OCI-LY7 (cell line): Measurements from ENCODE around the gene ZPR1. TPM values are rescaled to one million over a fixed set of nuclear protein-coding genes. Genes with fewer than 3 reads are reported as not detected.

Source experiments
- BruUV-seq: library from RNA; stranded (reverse); fragments of 400-500 nt; replicated peaks from 2 replicates; lab custom pipeline; 2021; lab: Mats Ljungman, UMichigan
- CTCF ChIA-PET: fragments of 300-600 bp; sonication (Branson Sonifier 250); formaldehyde crosslinking; loops from one replicate; lab custom pipeline; 2022; ENCODE audit warnings: antibody characterized with exemption; ENCODE audit not compliant: unreplicated experiment; lab: Charles Lee
- POLR2A ChIA-PET: fragments of 300-600 bp; sonication (Branson Sonifier 250); formaldehyde crosslinking; loops from one replicate; lab custom pipeline; 2022; ENCODE audit warnings: antibody characterized with exemption; lab: Charles Lee
- DNase-seq: peaks from one replicate; pipeline ENCODE4 v3.0.0-alpha.2; 2015; ENCODE audit warnings: low spot score
- H2AFZ ChIP-seq: fragments of 200-600 bp; sonication (generic), shearing (Covaris generic); 2 replicates; pipeline ENCODE4 v1.6.1; 2014; ENCODE audit warnings: mild to moderate bottlenecking, antibody characterized with exemption, low read length, moderate library complexity
- H3K27ac ChIP-seq: fragments of 200-600 bp; sonication (generic); 2 replicates; pipeline ENCODE4 v1.5.1; 2014; ENCODE audit warnings: mixed run types, low read depth, mild to moderate bottlenecking, moderate library complexity, low read length, inconsistent platforms; ENCODE audit not compliant: poor library complexity, severe bottlenecking
- H3K36me3 ChIP-seq: fragments of 200-600 bp; sonication (generic); 2 replicates; pipeline ENCODE4 v1.6.1; 2014; ENCODE audit warnings: mild to moderate bottlenecking, antibody characterized with exemption, low read length, moderate library complexity, mixed read lengths; ENCODE audit not compliant: insufficient read depth
- H3K4me1 ChIP-seq: fragments of 200-600 bp; sonication (generic); 2 replicates; pipeline ENCODE4 v1.5.1; 2014; ENCODE audit warnings: mild to moderate bottlenecking, low read length; ENCODE audit not compliant: insufficient read depth, poor library complexity, severe bottlenecking
- H3K4me2 ChIP-seq: fragments of 200-600 bp; sonication (generic); 2 replicates; pipeline ENCODE4 v1.6.1; 2014; ENCODE audit warnings: mild to moderate bottlenecking, low read length
- H3K4me3 ChIP-seq: fragments of 200-600 bp; sonication (generic); 2 replicates; pipeline ENCODE4 v1.5.1; 2014; ENCODE audit warnings: mild to moderate bottlenecking, low read depth, low read length; ENCODE audit not compliant: poor library complexity, severe bottlenecking
- H3K79me2 ChIP-seq: fragments of 200-600 bp; sonication (generic); 2 replicates; pipeline ENCODE4 v1.6.1; 2016; ENCODE audit warnings: low read depth, mild to moderate bottlenecking, low read length, moderate library complexity, mixed read lengths; ENCODE audit not compliant: insufficient read depth
- H3K9me2 ChIP-seq: fragments of 200-600 bp; sonication (generic); 2 replicates; pipeline ENCODE4 v1.6.1; 2016; ENCODE audit warnings: mild to moderate bottlenecking, low read length, mixed read lengths; ENCODE audit not compliant: insufficient read depth
- H3K9me3 ChIP-seq: fragments of 200-600 bp; sonication (generic); 2 replicates; pipeline ENCODE4 v1.6.1; 2014; ENCODE audit warnings: mild to moderate bottlenecking, mixed run types, low read length, mixed read lengths
- H4K20me1 ChIP-seq: fragments of 200-600 bp; sonication (generic); 2 replicates; pipeline ENCODE4 v1.6.1; 2014; ENCODE audit warnings: mild to moderate bottlenecking, antibody characterized with exemption, low read length, moderate library complexity, mixed read lengths; ENCODE audit not compliant: insufficient read depth
- EZH2phosphoT487 ChIP-seq: fragments of 200-600 bp; sonication (generic); IDR thresholded peaks from 2 replicates; pipeline ENCODE4 v1.6.1; 2018; ENCODE audit warnings: low read depth, borderline replicate concordance, mild to moderate bottlenecking, mixed run types, antibody characterized with exemption, low read length, moderate library complexity, mixed read lengths
- intact Hi-C: fragments of 100-400 bp; cut with micrococcal nuclease; formaldehyde crosslinking; loops from one replicate; pipeline ENCODE4 v1.10.0; 2022; ENCODE audit not compliant: unreplicated experiment
- total RNA-seq, 2 experiments: library from RNA; depleted of rRNA in 1 of 2; stranded (reverse); fragments of >200 nt in 1 of 2; shearing (Covaris generic) in 1 of 2; gene quantifications; 2 replicates each; pipeline ENCODE4 v1.2.3, GENCODE V29; 2014 to 2022
- TF ChIP-seq, protein P1 (sequence below): fragments of 200-600 bp; sonication (generic); conservative IDR thresholded peaks from 2 replicates; pipeline ENCODE4 v1.5.1; 2014; ENCODE audit warnings: mild to moderate bottlenecking, antibody characterized with exemption, low read length, moderate library complexity, mixed read lengths

Gene ZPR1
- total RNA-seq, 2 experiments from 2014 or later, result 57.4 to 67.5 TPM

DNA sequence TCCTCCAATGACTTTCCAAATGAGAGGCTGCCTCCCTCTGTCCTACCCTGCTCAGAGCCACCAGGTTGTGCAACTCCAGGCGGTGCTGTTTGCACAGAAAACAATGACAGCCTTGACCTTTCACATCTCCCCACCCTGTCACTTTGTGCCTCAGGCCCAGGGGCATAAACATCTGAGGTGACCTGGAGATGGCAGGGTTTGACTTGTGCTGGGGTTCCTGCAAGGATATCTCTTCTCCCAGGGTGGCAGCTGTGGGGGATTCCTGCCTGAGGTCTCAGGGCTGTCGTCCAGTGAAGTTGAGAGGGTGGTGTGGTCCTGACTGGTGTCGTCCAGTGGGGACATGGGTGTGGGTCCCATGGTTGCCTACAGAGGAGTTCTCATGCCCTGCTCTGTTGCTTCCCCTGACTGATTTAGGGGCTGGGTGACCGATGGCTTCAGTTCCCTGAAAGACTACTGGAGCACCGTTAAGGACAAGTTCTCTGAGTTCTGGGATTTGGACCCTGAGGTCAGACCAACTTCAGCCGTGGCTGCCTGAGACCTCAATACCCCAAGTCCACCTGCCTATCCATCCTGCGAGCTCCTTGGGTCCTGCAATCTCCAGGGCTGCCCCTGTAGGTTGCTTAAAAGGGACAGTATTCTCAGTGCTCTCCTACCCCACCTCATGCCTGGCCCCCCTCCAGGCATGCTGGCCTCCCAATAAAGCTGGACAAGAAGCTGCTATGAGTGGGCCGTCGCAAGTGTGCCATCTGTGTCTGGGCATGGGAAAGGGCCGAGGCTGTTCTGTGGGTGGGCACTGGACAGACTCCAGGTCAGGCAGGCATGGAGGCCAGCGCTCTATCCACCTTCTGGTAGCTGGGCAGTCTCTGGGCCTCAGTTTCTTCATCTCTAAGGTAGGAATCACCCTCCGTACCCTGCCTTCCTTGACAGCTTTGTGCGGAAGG lies 44.8 kb upstream of the ZPR1 start:
- Histone ChIP-seq H3K27ac (no peak overlapping the region), H3K36me3 (no peaks in the 10 kb centered on the region), H3K79me2 (no peaks in the 10 kb centered on the region), H3K9me2 (no peaks in the 10 kb centered on the region), H3K4me3 (no peak overlapping the region), H3K4me1 (peaks cover 13% of the 10 kb centered on the region), H3K4me2 (no peak overlapping the region), H4K20me1 (no peaks in the 10 kb centered on the region), H2AFZ (no peak overlapping the region), H3K9me3 (no peaks in the 10 kb centered on the region)
- CTCF ChIA-PET, result no interaction called here
- no TSS peak for BruUV-seq
- POLR2A ChIA-PET, result no interaction called here
- TF ChIP-seq, protein P1, sequence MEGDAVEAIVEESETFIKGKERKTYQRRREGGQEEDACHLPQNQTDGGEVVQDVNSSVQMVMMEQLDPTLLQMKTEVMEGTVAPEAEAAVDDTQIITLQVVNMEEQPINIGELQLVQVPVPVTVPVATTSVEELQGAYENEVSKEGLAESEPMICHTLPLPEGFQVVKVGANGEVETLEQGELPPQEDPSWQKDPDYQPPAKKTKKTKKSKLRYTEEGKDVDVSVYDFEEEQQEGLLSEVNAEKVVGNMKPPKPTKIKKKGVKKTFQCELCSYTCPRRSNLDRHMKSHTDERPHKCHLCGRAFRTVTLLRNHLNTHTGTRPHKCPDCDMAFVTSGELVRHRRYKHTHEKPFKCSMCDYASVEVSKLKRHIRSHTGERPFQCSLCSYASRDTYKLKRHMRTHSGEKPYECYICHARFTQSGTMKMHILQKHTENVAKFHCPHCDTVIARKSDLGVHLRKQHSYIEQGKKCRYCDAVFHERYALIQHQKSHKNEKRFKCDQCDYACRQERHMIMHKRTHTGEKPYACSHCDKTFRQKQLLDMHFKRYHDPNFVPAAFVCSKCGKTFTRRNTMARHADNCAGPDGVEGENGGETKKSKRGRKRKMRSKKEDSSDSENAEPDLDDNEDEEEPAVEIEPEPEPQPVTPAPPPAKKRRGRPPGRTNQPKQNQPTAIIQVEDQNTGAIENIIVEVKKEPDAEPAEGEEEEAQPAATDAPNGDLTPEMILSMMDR, result peak; percentile 63
- no peak for TF ChIP-seq EZH2phosphoT487
- DNase-seq, result peak; percentile 36
- intact Hi-C loops, result loop anchor here (1.0 kb wide), 1 partner anchor 274 kb away; no protein-coding TSS in a partner anchor

DNA sequence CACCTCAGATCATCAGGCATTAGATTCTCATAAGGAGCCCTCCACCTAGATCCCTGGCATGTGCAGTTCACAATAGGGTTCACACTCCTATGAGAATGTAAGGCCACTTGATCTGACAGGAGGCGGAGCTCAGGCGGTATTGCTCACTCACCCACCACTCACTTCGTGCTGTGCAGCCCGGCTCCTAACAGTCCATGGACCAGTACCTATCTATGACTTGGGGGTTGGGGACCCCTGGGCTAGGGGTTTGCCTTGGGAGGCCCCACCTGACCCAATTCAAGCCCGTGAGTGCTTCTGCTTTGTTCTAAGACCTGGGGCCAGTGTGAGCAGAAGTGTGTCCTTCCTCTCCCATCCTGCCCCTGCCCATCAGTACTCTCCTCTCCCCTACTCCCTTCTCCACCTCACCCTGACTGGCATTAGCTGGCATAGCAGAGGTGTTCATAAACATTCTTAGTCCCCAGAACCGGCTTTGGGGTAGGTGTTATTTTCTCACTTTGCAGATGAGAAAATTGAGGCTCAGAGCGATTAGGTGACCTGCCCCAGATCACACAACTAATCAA lies 44.0 kb upstream of the ZPR1 start:
- no peak for TF ChIP-seq EZH2phosphoT487
- TF ChIP-seq, protein P1, result no peak
- Histone ChIP-seq H3K36me3 (no peaks in the 10 kb centered on the region), H2AFZ (no peak overlapping the region), H3K9me3 (no peaks in the 10 kb centered on the region), H3K4me1 (peaks cover 13% of the 10 kb centered on the region), H3K9me2 (no peaks in the 10 kb centered on the region), H4K20me1 (no peaks in the 10 kb centered on the region), H3K79me2 (no peaks in the 10 kb centered on the region), H3K4me3 (no peak overlapping the region), H3K27ac (no peak overlapping the region), H3K4me2 (no peak overlapping the region)
- CTCF ChIA-PET, result interaction anchor here (0.9 kb wide), 1 partner anchor 395 kb away, joined by 3 read pairs; no protein-coding TSS in a partner anchor
- BruUV-seq, result no TSS peak
- intact Hi-C loops, result loop anchor here (1.0 kb wide), 1 partner anchor 274 kb away; no protein-coding TSS in a partner anchor
- no peak for DNase-seq
- POLR2A ChIA-PET, result no interaction called here
